Measurements from ENCODE around the gene C1QTNF12.

GRCh38 chr1:1259119-1259488, 12.6 kb upstream of the C1QTNF12 start:
- no peak for TF ChIP-seq CTCF (IDR thresholded peaks at IDR 0.05 in 4 of 5, conservative IDR thresholded peaks at IDR 0.05 in 1 of 5)
- TF ChIP-seq POLR2A (IDR thresholded peaks at IDR 0.05) = no peak
